Type B pancreatic cell (in vitro differentiated cells): ENCODE data around the gene WNT9A. TPM values are rescaled to one million over a fixed set of nuclear protein-coding genes. Genes with fewer than 3 reads are reported as not detected.

Experiments used
- DNase-seq: peaks from one replicate; pipeline ENCODE4 v3.0.0; 2021; ENCODE audit warnings: mixed read lengths; ENCODE audit not compliant: unreplicated experiment; ENCODE audit errors: extremely low spot score
- H3K27ac Mint-ChIP-seq: 2 replicates; pipeline ENCODE4 v1.8.0; 2021; ENCODE audit warnings: mild to moderate bottlenecking, mixed read lengths
- H3K27me3 Mint-ChIP-seq: 2 replicates; pipeline ENCODE4 v1.8.0; 2021; ENCODE audit warnings: mixed read lengths
- H3K36me3 Mint-ChIP-seq: 2 replicates; pipeline ENCODE4 v1.8.0; 2021; ENCODE audit warnings: mixed read lengths
- H3K4me1 Mint-ChIP-seq: one replicate; pipeline ENCODE4 v1.8.0; 2021; ENCODE audit warnings: mixed read lengths; ENCODE audit not compliant: unreplicated experiment
- H3K4me3 Mint-ChIP-seq: 2 replicates; pipeline ENCODE4 v1.8.0; 2021; ENCODE audit warnings: mild to moderate bottlenecking, mixed read lengths
- H3K9me3 Mint-ChIP-seq: 2 replicates; pipeline ENCODE4 v1.8.0; 2021; ENCODE audit warnings: mixed read lengths
- CTCF ChIP-seq: fragments of 200-600 bp; sonication (generic); conservative IDR thresholded peaks from 2 replicates; pipeline ENCODE4 v1.5.0; 2021; ENCODE audit warnings: antibody characterized with exemption, mild to moderate bottlenecking
- total RNA-seq: library from RNA; stranded (reverse); gene quantifications from 2 replicates; pipeline ENCODE4 v1.2.1, GENCODE V29; 2021; ENCODE audit warnings: low replicate concordance

The WNT9A gene
- total RNA-seq, 1 donor from 2014 or later: 4.3 TPM

DNA sequence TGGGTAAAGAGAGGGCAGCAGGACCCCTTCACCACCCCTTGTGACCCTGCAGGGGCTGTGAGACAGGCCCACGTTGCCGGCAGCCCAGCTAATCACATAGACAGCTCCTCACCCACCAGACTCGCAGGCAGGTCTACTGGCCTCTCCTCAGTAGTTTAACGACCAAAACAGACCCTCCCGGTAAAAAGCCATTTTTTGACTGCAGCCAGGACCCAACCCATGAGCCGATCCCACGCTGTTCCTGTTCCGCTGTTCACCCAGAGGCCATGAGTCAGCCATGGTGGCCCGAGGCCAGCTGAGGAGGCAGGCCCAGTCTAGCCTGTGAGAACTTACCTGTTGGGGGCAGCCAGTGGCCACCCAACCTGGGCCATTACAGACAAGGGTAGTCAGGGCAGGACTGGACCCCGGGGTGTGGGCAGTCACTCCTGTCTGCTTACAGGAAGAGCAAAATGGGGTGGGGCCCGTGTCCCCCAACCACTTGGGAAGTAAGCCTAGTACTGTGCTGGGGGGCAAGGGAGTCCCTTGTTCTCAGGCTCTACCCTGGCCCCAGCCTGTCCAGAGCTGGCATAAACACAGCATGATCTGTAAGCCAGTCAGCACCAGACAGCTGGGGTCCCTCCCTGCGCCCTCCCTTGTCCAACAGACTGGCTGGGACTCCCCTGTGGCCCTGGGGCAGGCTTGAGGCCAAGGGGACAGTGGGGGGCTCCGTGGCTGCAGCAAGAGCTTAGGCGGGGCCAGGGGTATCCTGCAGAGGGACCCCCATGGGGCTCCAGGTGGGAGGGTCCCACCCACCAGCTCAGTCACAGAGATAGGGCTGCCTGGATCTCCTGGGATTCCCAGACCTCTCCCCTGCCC, 61.9 kb downstream of the WNT9A start:
- H3K27me3 Mint-ChIP-seq: peaks cover under 1% of the 10 kb centered on the region
- no peak for TF ChIP-seq CTCF
- H3K36me3 Mint-ChIP-seq: no peaks in the 10 kb centered on the region
- H3K4me1 Mint-ChIP-seq: no peaks in the 10 kb centered on the region
- H3K4me3 Mint-ChIP-seq: peak overlapping the region; percentile 45
- DNase-seq: peak; percentile 64
- H3K9me3 Mint-ChIP-seq: no peaks in the 10 kb centered on the region
- H3K27ac Mint-ChIP-seq: no peak overlapping the region

DNA sequence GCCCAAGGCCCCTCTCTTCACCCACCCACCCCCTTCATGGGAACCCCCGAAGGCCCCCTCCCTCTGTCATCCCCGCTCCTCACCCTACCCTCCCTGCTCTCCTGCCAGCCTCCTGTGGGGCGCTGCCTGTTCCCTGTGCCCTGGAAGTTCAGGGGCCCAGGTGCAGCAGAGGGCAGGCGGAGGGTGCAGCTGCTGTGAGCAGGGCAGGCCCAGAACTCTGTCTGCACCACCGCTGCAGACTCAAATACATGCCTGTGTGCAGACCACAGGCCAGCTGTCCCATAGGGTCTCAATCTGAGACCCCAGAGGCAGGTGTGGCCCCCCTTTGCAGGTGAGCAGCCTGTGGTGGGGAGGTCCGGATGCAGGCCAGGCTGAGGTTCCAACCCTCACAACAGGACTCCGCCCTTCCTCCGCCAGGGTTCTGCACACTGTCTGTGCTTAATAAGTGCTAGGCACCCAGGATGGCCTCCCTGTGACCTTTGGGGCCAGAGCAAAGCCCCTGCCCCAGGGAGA, 62.5 kb downstream of the WNT9A start:
- H3K4me3 Mint-ChIP-seq: peak overlapping the region; percentile 45
- H3K36me3 Mint-ChIP-seq: no peaks in the 10 kb centered on the region
- peaks cover 5% of the 10 kb centered on the region for H3K27me3 Mint-ChIP-seq
- peak; percentile 61 for DNase-seq
- H3K9me3 Mint-ChIP-seq: no peaks in the 10 kb centered on the region
- no peaks in the 10 kb centered on the region for H3K4me1 Mint-ChIP-seq
- TF ChIP-seq CTCF: no peak
- no peak overlapping the region for H3K27ac Mint-ChIP-seq

- H3K27ac Mint-ChIP-seq: no peak overlapping the region
- DNase-seq: peak; percentile 64
Observed at GRCh38 chr1:227884370-227885134, 63.2 kb downstream of the WNT9A start.

GRCh38 chr1:227883641-227884301, 64.0 kb downstream of the WNT9A start:
- no peaks in the 10 kb centered on the region for H3K36me3 Mint-ChIP-seq
- no peak overlapping the region for H3K27ac Mint-ChIP-seq
- peaks cover 9% of the 10 kb centered on the region for H3K27me3 Mint-ChIP-seq
- no peaks in the 10 kb centered on the region for H3K9me3 Mint-ChIP-seq
- no peak for DNase-seq
- no peak for TF ChIP-seq CTCF
- no peaks in the 10 kb centered on the region for H3K4me1 Mint-ChIP-seq
- H3K4me3 Mint-ChIP-seq: no peak overlapping the region

More at GRCh38 chr1:227884370-227885134, 63.2 kb downstream of the WNT9A start:
- H3K36me3 Mint-ChIP-seq: no peaks in the 10 kb centered on the region
- H3K27me3 Mint-ChIP-seq: peaks cover 5% of the 10 kb centered on the region
- no peaks in the 10 kb centered on the region for H3K4me1 Mint-ChIP-seq
- no peak overlapping the region for H3K4me3 Mint-ChIP-seq
- no peak for TF ChIP-seq CTCF
- no peaks in the 10 kb centered on the region for H3K9me3 Mint-ChIP-seq

DNA sequence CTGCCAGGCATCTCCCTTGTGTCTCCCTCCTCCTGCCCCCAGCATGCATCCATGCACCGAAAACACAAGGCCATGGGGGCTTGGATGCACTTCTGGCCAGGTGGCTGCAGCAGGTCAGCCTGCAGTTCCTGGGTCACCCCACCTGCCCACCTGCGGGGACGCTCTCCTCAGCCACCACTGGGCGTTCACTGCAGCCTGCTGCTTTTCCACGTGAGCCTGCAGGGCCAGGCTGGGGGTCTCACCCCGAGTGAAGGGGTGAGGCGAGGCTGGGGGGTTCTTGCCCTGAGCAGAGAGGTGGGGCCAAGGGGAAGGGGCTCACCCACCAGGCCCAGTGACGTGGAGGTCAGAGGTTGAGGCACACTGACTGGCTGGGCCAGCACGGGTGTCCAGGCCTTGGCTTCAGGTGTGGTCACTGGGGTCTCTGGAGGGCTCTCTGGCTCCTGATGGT, 64.6 kb downstream of the WNT9A start:
- TF ChIP-seq CTCF: no peak
- peak; percentile 65 for DNase-seq
- no peaks in the 10 kb centered on the region for H3K9me3 Mint-ChIP-seq
- no peaks in the 10 kb centered on the region for H3K4me1 Mint-ChIP-seq
- H3K27ac Mint-ChIP-seq: no peak overlapping the region
- no peak overlapping the region for H3K4me3 Mint-ChIP-seq
- H3K27me3 Mint-ChIP-seq: peaks cover 9% of the 10 kb centered on the region
- H3K36me3 Mint-ChIP-seq: no peaks in the 10 kb centered on the region
